Transverse colon (tissue), 4 donors: ENCODE results near the gene TBX18. TPM values are rescaled to one million over a fixed set of nuclear protein-coding genes. Genes with fewer than 3 reads are reported as not detected.

ENCODE experiments used
- DNase-seq: peaks from one replicate; pipeline ENCODE4 v3.0.0-alpha.2; 2019
- H3K27ac ChIP-seq, 4 donors: fragments of 200-600 bp; sonication (generic); 2 replicates each; pipeline ENCODE4 v1.5.1; 2016 to 2018; ENCODE audit warnings: inconsistent platforms in 4 of 4
- H3K27me3 ChIP-seq: fragments of 200-600 bp; sonication (generic); 2 replicates; pipeline ENCODE4 v1.5.1; 2017; ENCODE audit warnings: inconsistent platforms
- H3K36me3 ChIP-seq, 4 donors: fragments of 200-600 bp; sonication (generic); 2 replicates each; pipeline ENCODE4 v1.5.1; 2017 to 2019; ENCODE audit warnings: inconsistent platforms in 4 of 4
- H3K4me1 ChIP-seq, 4 donors: fragments of 200-600 bp; sonication (generic); 2 replicates each; pipeline ENCODE4 v1.5.1; 2017 to 2020; ENCODE audit warnings: inconsistent platforms in 4 of 4
- H3K4me3 ChIP-seq, 4 donors: fragments of 200-600 bp; sonication (generic); 1 replicate in 1 of 4; 2 replicates in 3 of 4; pipeline versions ENCODE4 v1.5.1 to v1.6.1; 2017 to 2019; ENCODE audit warnings: inconsistent platforms in 4 of 4
- H3K9me3 ChIP-seq, 2 donors: fragments of 200-600 bp; sonication (generic); 2 replicates each; pipeline ENCODE4 v1.5.1; 2017 to 2019; ENCODE audit warnings: inconsistent platforms in 2 of 2
- CTCF ChIP-seq, 5 experiments: fragments of 200-600 bp in 3 of 5; fragments of 450-650 bp in 2 of 5; sonication (generic) in 3 of 5; IDR thresholded peaks; 1 replicate in 2 of 5; 2 replicates in 3 of 5; pipeline ENCODE4 v1.5.1; 2016 to 2017; ENCODE audit warnings: antibody characterized with exemption in 5 of 5, inconsistent platforms in 3 of 5, mild to moderate bottlenecking in 2 of 5, moderate library complexity in 1 of 5
- EP300 ChIP-seq: sonication (generic); formaldehyde crosslinking; IDR thresholded peaks from one replicate; pipeline ENCODE4 v1.6.1; 2017; ENCODE audit warnings: antibody characterized with exemption, low read depth
- POLR2A ChIP-seq: fragments of 450-650 bp; IDR thresholded peaks from one replicate; pipeline ENCODE4 v1.6.1; 2016; ENCODE audit warnings: antibody characterized with exemption, mild to moderate bottlenecking, moderate library complexity
- POLR2AphosphoS5 ChIP-seq, 3 donors: sonication (generic); formaldehyde crosslinking; IDR thresholded peaks; one replicate each; pipeline ENCODE4 v1.6.1; 2016; ENCODE audit warnings: antibody characterized with exemption in 3 of 3
- WGBS, 2 donors: methylation state at CpG; one replicate each; pipeline ENCODE4 v1.1.5; 2018; ENCODE audit warnings: low coverage in 1 of 2; 5-methylcytosine and 5-hydroxymethylcytosine counted together
- in situ Hi-C, 4 donors: fragments of 200-750 bp; cut with MboI; loops; one replicate each; pipeline versions ENCODE4 v1.15.0 to v1.15.1; 2017; ENCODE audit warnings: low sequenced_read_pairs in 3 of 4, low pct_ligation_motif_present in 1 of 4, low pct_unique_long_range_greater_than_20kb in 1 of 4
- intact Hi-C: fragments of 100-400 bp; cut with DNase I; formaldehyde crosslinking; loops from one replicate; pipeline ENCODE4 v1.15.1; 2023; ENCODE audit warnings: low total_unique reads
- total RNA-seq, 4 donors: library from RNA; depleted of rRNA; stranded (reverse); fragments of >200 nt; gene quantifications; one replicate each; pipeline ENCODE4 v1.1.0, GENCODE V29; 2016

TBX18 gene
- total RNA-seq, 4 donors from 2014 or later, result 0.14 to 3.2 (median 1.9) TPM

- H3K27ac ChIP-seq, result no peak overlapping the region
- in situ Hi-C loops, result no loop called here
- WGBS, 2 donors, result 26 to 29% methylated on average over 6 of the region's 6 CpGs
- no peaks in the 10 kb centered on the region for H3K9me3 ChIP-seq
- no peak overlapping the region for H3K4me3 ChIP-seq
- DNase-seq, result no peak
- no peak for TF ChIP-seq POLR2A
- no peak for TF ChIP-seq CTCF (IDR thresholded peaks at IDR 0.05)
- TF ChIP-seq POLR2AphosphoS5 (IDR thresholded peaks at IDR 0.05), result no peak
- TF ChIP-seq EP300, result no peak
- intact Hi-C loops, result no loop called here
- no peaks in the 10 kb centered on the region for H3K36me3 ChIP-seq
- H3K4me1 ChIP-seq, result peaks cover 12 to 20% (median 18%) of the 10 kb centered on the region in 4 donors
- peaks cover 100% of the 10 kb centered on the region for H3K27me3 ChIP-seq
These were observed 6.8 kb upstream of the TBX18 start for GRCh38 chr6:84771125-84771755.

- Histone ChIP-seq H3K4me1 (peaks cover 12 to 20% (median 18%) of the 10 kb centered on the region in 4 donors), H3K4me3 (no peak overlapping the region), H3K36me3 (no peaks in the 10 kb centered on the region), H3K9me3 (no peaks in the 10 kb centered on the region), H3K27me3 (peaks cover 100% of the 10 kb centered on the region), H3K27ac (no peak overlapping the region)
- no peak for DNase-seq
- intact Hi-C loops (no loop called here), in situ Hi-C loops (no loop called here)
- WGBS, 2 donors, result 24 to 29% methylated on average over 5 of the region's 5 CpGs
- no peak for TF ChIP-seq POLR2AphosphoS5 (IDR thresholded peaks at IDR 0.05)
- no peak for TF ChIP-seq POLR2A
- no peak for TF ChIP-seq EP300
- no peak for TF ChIP-seq CTCF (IDR thresholded peaks at IDR 0.05)
These were observed 6.1 kb upstream of the TBX18 start for GRCh38 chr6:84770521-84770920.

GRCh38 chr6:84769306-84769705, 4.9 kb upstream of the TBX18 start:
- no peak for DNase-seq
- Histone ChIP-seq H3K4me3 (no peak overlapping the region), H3K27me3 (peaks cover 100% of the 10 kb centered on the region), H3K27ac (no peak overlapping the region), H3K9me3 (no peaks in the 10 kb centered on the region), H3K36me3 (no peaks in the 10 kb centered on the region), H3K4me1 (peaks cover 7 to 21% (median 16%) of the 10 kb centered on the region in 4 donors)
- intact Hi-C loops, result no loop called here
- in situ Hi-C loops, result no loop called here
- WGBS, 2 donors, result 9 to 22% methylated on average over 1 to 5 of the region's 5 CpGs
- TF ChIP-seq POLR2AphosphoS5 (IDR thresholded peaks at IDR 0.05) (no peak), CTCF (IDR thresholded peaks at IDR 0.05) (no peak), POLR2A (no peak), EP300 (no peak)

- 15 to 16% methylated on average over 22 to 31 of the region's 31 CpGs for WGBS, 2 donors
- DNase-seq, result no peak
- Histone ChIP-seq H3K4me1 (peaks cover 0 to 21% (median 16%) of the 10 kb centered on the region in 4 donors), H3K27me3 (peaks cover 100% of the 10 kb centered on the region), H3K9me3 (no peaks in the 10 kb centered on the region), H3K27ac (no peak overlapping the region), H3K36me3 (no peaks in the 10 kb centered on the region), H3K4me3 (no peak overlapping the region)
- TF ChIP-seq POLR2AphosphoS5 (IDR thresholded peaks at IDR 0.05) (no peak), EP300 (no peak), POLR2A (no peak), CTCF (IDR thresholded peaks at IDR 0.05) (no peak)
- intact Hi-C loops (no loop called here), in situ Hi-C loops (no loop called here)
These were observed 4.2 kb upstream of the TBX18 start for GRCh38 chr6:84768442-84769174.
